Measurements from ENCODE around the gene S1PR2. TPM values are rescaled to one million over a fixed set of nuclear protein-coding genes. Genes with fewer than 3 reads are reported as not detected.

S1PR2 gene
- total RNA-seq, 3 donors from 2014 or later = 1.2 to 8.4 (median 6.5) TPM

GRCh38 chr19:10226021-10226375 is 5.1 kb downstream of the S1PR2 start:
- ATAC-seq (no peak), DNase-seq (peak in 1 of 3 donors; percentile 18)
- no peak for TF ChIP-seq CTCF (IDR thresholded peaks at IDR 0.05)
- Histone ChIP-seq H3K9me3 (no peaks in the 10 kb centered on the region), H3K4me3 (no peak overlapping the region), H3K36me3 (ENCODE audit: low read depth) (no peaks in the 10 kb centered on the region), H3K4me1 (ENCODE audit: low read depth) (peaks cover 8% of the 10 kb centered on the region)
- intact Hi-C loops (cut with DNase I, micrococcal nuclease) = no loop called here

- Histone ChIP-seq H3K36me3 (ENCODE audit: low read depth) (no peaks in the 10 kb centered on the region), H3K4me3 (no peak overlapping the region), H3K4me1 (ENCODE audit: low read depth) (no peaks in the 10 kb centered on the region), H3K9me3 (no peaks in the 10 kb centered on the region)
- no peak for ATAC-seq
- intact Hi-C loops (cut with DNase I, micrococcal nuclease) = no loop called here
- TF ChIP-seq CTCF (IDR thresholded peaks at IDR 0.05) = no peak
- DNase-seq = no peak
Observed at GRCh38 chr19:10224337-10224736, 6.8 kb downstream of the S1PR2 start.

- Histone ChIP-seq H3K36me3 (ENCODE audit: low read depth) (no peaks in the 10 kb centered on the region), H3K9me3 (no peaks in the 10 kb centered on the region), H3K4me3 (no peak overlapping the region), H3K4me1 (ENCODE audit: low read depth) (no peaks in the 10 kb centered on the region)
- ATAC-seq (no peak), DNase-seq (no peak)
- no peak for TF ChIP-seq CTCF (IDR thresholded peaks at IDR 0.05)
- intact Hi-C loops (cut with DNase I, micrococcal nuclease) = no loop called here
Observed at GRCh38 chr19:10223488-10224213, 7.5 kb downstream of the S1PR2 start.

- DNase-seq = no peak
- no peak for ATAC-seq
Observed at GRCh38 chr19:10222201-10222890, 8.8 kb downstream of the S1PR2 start.

GRCh38 chr19:10220695-10221094 is 10.4 kb downstream of the S1PR2 start:
- ATAC-seq (no peak), DNase-seq (no peak)
- Histone ChIP-seq H3K4me1 (ENCODE audit: low read depth) (no peaks in the 10 kb centered on the region), H3K36me3 (ENCODE audit: low read depth) (no peaks in the 10 kb centered on the region), H3K4me3 (no peak overlapping the region), H3K9me3 (no peaks in the 10 kb centered on the region)
- intact Hi-C loops (cut with DNase I, micrococcal nuclease) = no loop called here
- no peak for TF ChIP-seq CTCF (IDR thresholded peaks at IDR 0.05)

More at GRCh38 chr19:10222201-10222890, 8.8 kb downstream of the S1PR2 start:
- intact Hi-C loops (cut with DNase I, micrococcal nuclease) = no loop called here
- Histone ChIP-seq H3K4me3 (no peak overlapping the region), H3K9me3 (no peaks in the 10 kb centered on the region), H3K4me1 (ENCODE audit: low read depth) (no peaks in the 10 kb centered on the region), H3K36me3 (ENCODE audit: low read depth) (no peaks in the 10 kb centered on the region)
- TF ChIP-seq CTCF (IDR thresholded peaks at IDR 0.05) = no peak

All from mucosa of descending colon (tissue), 3 donors.